ENCODE results near the gene KRTAP4-16.
"Not testable (repeated sequence)": the region's sequence is repeated elsewhere in the genome, so short reads cannot be mapped to it uniquely, and the experiment has no call there.

Gene KRTAP4-16

DNA sequence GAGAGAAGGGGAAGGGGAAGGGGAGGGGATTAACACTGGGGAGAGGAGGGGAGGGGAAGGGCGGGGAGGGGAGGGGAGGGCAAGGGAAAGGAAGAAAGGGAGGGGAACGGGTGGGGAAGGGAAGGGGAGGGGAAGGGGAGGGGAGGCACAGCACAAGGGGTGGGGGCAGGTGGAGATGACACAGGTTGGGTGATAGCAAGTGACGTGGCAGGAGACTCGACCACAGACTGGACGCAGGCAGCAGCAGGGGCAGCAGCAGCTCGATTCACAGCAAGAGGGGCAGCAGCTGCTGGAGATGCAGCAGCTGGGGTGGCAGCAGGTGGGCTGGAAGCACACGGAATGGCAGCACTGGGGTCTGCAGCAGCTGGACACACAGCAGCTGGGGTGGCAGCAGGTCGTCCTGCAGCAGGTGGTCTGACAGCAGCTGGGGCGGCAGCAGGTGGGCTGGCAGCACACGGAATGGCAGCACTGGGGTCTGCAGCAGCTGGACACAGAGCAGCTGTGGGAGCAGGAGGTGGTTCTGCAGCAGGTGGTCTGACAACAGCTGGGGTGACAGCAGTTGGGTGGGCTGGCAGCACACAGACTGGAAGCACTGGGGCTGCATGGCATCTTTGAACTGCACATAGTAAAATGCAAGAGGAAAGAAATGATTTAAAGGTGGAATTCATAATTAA, at the start of gene KRTAP4-16:
Gene KRTAP4-16 (minus strand): TSS at position 624 of the 674 bp plus-strand sequence. CDS start 0 bp downstream, at position 624.
- Histone ChIP-seq H3K4me3 (ENCODE audit: low read length) (no peak within 1 kb of the TSS), H3K9me3 (ENCODE audit: control insufficient read depth, low read depth, low read length) (no peaks in the 10 kb centered on the region), H3K4me1 (ENCODE audit: control insufficient read depth, low read depth, low read length) (peaks cover 8% of the 10 kb centered on the region), H3K27me3 (ENCODE audit: control insufficient read depth, insufficient read depth, low read length) (no peaks in the 10 kb centered on the region), H3K9ac (ENCODE audit: low read length) (no peak within 1 kb of the TSS), H3K27ac (ENCODE audit: low read length) (no peak within 1 kb of the TSS), H3K36me3 (ENCODE audit: control insufficient read depth, low read depth, low read length) (no peaks in the 10 kb centered on the region)

DNA sequence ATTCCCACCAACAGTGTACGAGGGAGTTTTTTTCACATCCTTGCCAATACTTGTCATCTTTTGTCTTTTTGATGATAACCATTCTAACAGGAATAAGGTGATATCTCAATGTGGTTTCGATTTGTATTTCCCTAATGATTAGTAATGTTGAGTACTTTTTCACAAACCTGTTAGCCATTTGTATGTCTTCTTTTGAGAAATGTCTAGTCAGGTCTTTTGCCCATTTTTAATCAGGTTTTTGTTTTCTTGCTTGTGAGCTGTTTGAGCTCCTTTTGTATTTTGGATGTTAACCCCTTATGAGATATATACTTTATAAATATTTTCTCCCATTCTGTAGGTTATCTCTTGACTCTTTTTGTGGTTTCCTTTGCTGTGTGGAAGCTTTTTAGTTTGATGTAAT, 49.5 kb upstream of the KRTAP4-16 start:
- Histone ChIP-seq H3K36me3 (ENCODE audit: control insufficient read depth, low read depth, low read length) (no peaks in the 10 kb centered on the region), H3K4me1 (ENCODE audit: control insufficient read depth, low read depth, low read length) (no peaks in the 10 kb centered on the region), H3K27ac (ENCODE audit: low read length) (no peak overlapping the region), H3K4me3 (ENCODE audit: low read length) (no peak overlapping the region), H3K9me3 (ENCODE audit: control insufficient read depth, low read depth, low read length) (no peaks in the 10 kb centered on the region), H3K27me3 (ENCODE audit: control insufficient read depth, insufficient read depth, low read length) (no peaks in the 10 kb centered on the region), H3K9ac (ENCODE audit: low read length) (no peak overlapping the region)

DNA sequence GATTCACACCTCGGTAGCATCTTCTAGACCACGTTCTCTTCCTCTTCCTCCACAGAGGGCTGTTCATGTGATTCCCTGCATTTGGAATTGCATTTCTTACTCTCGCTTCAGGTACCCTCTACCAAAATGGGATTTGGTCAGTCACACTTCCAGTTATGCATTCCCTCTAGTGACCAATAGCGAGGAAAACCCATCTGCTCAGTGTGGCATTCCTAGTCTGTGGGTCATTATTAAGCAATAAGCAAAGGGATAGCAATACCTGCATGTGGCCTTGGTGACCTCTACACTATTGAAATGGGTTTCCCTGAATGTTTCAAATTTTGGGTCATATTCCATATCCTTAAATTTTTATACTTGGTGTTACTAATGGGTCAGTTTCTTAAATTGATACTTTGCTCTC, 48.0 kb upstream of the KRTAP4-16 start:
- Histone ChIP-seq H3K4me1 (ENCODE audit: control insufficient read depth, low read depth, low read length) (no peaks in the 10 kb centered on the region), H3K4me3 (ENCODE audit: low read length) (no peak overlapping the region), H3K27me3 (ENCODE audit: control insufficient read depth, insufficient read depth, low read length) (no peaks in the 10 kb centered on the region), H3K36me3 (ENCODE audit: control insufficient read depth, low read depth, low read length) (no peaks in the 10 kb centered on the region), H3K27ac (ENCODE audit: low read length) (no peak overlapping the region), H3K9me3 (ENCODE audit: control insufficient read depth, low read depth, low read length) (no peaks in the 10 kb centered on the region), H3K9ac (ENCODE audit: low read length) (no peak overlapping the region)

DNA sequence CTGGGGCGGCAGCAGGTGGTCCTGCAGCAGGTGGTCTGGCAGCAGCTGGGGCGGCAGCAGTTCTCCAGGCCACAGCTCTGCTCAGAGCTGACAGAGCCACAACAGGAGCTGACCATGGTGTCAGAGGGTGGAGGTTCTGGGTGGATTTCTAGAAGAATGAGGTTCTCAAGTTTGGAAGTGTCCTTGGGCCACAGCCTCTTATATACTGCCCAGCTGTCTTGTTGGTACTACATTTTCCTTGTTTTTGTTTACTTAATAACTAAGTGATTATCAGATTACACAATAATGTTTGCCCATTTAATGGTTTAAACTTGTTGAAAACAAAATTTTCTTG, 47.6 kb upstream of the KRTAP4-16 start, which contains the start of gene KRTAP4-5:
Gene KRTAP4-5 (minus strand): TSS at position 174 of the 334 bp plus-strand sequence. CDS start 58 bp downstream, at position 116.
- Histone ChIP-seq H3K9ac (ENCODE audit: low read length) (no peak within 1 kb of the TSS), H3K4me3 (ENCODE audit: low read length) (no peak within 1 kb of the TSS), H3K36me3 (ENCODE audit: control insufficient read depth, low read depth, low read length) (no peaks in the 10 kb centered on the region), H3K27ac (ENCODE audit: low read length) (no peak within 1 kb of the TSS), H3K27me3 (ENCODE audit: control insufficient read depth, insufficient read depth, low read length) (no peaks in the 10 kb centered on the region), H3K9me3 (ENCODE audit: control insufficient read depth, low read depth, low read length) (no peaks in the 10 kb centered on the region), H3K4me1 (ENCODE audit: control insufficient read depth, low read depth, low read length) (no peaks in the 10 kb centered on the region)

DNA sequence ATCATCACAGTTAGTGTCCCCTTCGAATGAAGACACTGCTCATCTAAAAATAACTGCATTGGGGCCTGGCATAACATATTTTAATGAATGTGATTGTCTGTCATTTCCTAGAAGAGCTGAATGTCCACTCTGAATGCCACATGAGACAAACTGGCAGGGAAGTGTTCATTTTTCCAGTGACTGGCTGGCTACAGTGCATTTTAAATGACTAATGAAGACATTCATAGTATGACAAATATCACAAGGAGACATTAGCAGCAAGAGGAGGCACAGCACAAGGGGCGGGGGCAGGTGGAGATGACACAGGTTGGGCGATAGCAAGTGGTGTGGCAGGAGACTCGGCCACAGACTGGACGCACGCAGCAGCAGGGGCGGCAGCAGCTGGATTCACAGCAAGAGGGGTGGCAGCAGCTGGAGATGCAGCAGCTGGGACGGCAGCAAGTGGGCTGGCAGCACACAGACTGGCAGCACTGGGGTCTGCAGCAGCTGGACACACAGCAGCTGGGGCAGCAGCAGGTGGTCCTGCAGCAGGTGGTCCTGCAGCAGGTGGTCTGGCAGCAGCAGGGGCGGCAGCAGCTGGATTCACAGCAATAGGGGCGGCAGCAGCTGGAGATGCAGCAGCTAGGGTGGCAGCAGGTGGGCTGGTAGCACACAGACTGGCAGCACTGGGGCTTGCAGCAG, 47.1 kb upstream of the KRTAP4-16 start:
- not testable (repeated sequence) for H3K4me1 ChIP-seq (ENCODE audit: control insufficient read depth, low read depth, low read length); H3K4me3 ChIP-seq (ENCODE audit: low read length); H3K9me3 ChIP-seq (ENCODE audit: control insufficient read depth, low read depth, low read length); H3K36me3 ChIP-seq (ENCODE audit: control insufficient read depth, low read depth, low read length); H3K9ac ChIP-seq (ENCODE audit: low read length); H3K27ac ChIP-seq (ENCODE audit: low read length); H3K27me3 ChIP-seq (ENCODE audit: control insufficient read depth, insufficient read depth, low read length)

DNA sequence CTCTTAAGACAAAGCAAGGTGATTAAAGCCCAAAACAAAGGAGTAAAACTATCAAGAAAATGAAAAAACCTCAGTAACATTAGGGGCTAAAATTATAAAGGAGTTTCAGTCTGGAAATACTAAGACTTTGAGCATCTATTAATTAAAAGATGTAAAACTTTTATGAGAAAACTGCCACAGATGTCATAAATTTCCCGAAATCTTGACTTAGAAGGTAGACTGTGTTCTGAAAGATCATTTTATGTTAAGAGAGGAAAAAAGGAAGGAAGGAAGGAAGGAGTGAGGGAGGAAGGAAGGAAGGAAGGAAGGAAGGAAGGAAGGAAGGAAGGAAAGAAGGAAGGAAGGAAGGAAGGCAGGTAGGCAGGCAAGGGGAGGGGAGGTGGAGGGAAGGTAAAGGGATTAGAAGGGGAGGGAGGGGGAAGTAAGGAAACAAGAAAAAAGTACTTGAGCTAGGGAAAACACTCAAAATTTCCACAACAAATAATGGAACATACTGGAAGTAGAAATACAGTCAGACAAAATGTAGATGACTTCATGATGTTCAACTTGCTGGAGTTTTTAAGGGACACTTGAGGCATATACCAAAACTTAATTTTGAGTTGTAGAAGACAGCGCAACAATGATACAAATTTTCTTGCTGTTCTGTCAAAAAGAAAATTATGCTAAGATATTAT, 45.7 kb upstream of the KRTAP4-16 start:
- no peak overlapping the region for H3K27ac ChIP-seq (ENCODE audit: low read length)
- no peaks in the 10 kb centered on the region for H3K4me1 ChIP-seq (ENCODE audit: control insufficient read depth, low read depth, low read length)
- no peak overlapping the region for H3K4me3 ChIP-seq (ENCODE audit: low read length)
- H3K9ac ChIP-seq (ENCODE audit: low read length), result no peak overlapping the region
- no peaks in the 10 kb centered on the region for H3K9me3 ChIP-seq (ENCODE audit: control insufficient read depth, low read depth, low read length)
- no peaks in the 10 kb centered on the region for H3K36me3 ChIP-seq (ENCODE audit: control insufficient read depth, low read depth, low read length)
- H3K27me3 ChIP-seq (ENCODE audit: control insufficient read depth, insufficient read depth, low read length), result no peaks in the 10 kb centered on the region

DNA sequence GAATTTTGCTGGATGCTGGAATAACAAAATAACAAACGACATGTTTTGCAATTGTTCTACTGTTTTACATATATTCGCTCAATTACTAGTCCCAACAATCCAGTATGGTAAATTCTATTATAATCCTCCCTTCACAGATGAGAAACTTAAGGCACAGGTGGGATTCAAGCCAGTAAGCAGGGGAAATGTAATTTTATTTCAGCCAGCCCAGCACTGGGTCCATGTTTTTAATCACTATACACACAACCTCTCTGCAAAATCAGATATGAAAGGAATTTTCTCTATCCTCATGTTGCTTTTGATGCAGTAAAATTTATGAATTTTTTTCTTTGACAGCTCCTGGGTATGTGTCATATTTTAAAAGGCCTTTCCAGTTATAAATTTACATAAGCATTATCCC, 43.3 kb upstream of the KRTAP4-16 start:
- Histone ChIP-seq H3K9me3 (ENCODE audit: control insufficient read depth, low read depth, low read length) (peaks cover 7% of the 10 kb centered on the region), H3K4me3 (ENCODE audit: low read length) (no peak overlapping the region), H3K4me1 (ENCODE audit: control insufficient read depth, low read depth, low read length) (no peaks in the 10 kb centered on the region), H3K27me3 (ENCODE audit: control insufficient read depth, insufficient read depth, low read length) (no peaks in the 10 kb centered on the region), H3K9ac (ENCODE audit: low read length) (no peak overlapping the region), H3K36me3 (ENCODE audit: control insufficient read depth, low read depth, low read length) (no peaks in the 10 kb centered on the region), H3K27ac (ENCODE audit: low read length) (no peak overlapping the region)

DNA sequence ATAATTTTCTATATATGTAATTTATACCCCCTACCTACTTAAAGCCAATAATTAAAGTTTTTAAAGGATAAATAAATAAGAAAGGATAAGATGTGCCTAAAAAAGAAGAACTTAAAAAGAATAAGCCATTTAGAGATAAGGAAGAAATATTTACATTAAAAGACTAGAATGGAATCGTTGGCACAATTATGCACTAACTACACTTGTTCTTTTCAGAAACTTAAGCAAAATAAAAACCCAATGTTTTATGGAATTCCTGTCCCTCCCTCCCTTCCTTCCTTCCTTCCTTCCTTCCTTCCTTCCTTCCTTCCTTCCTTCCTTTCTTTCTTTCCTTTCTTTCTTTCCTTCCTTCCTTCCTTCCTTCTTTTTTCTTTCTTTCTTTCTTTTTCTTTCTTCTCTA, 42.8 kb upstream of the KRTAP4-16 start:
- no peak overlapping the region for H3K4me3 ChIP-seq (ENCODE audit: low read length)
- H3K9ac ChIP-seq (ENCODE audit: low read length), result no peak overlapping the region
- H3K4me1 ChIP-seq (ENCODE audit: control insufficient read depth, low read depth, low read length), result no peaks in the 10 kb centered on the region
- H3K27ac ChIP-seq (ENCODE audit: low read length), result no peak overlapping the region
- H3K36me3 ChIP-seq (ENCODE audit: control insufficient read depth, low read depth, low read length), result no peaks in the 10 kb centered on the region
- H3K27me3 ChIP-seq (ENCODE audit: control insufficient read depth, insufficient read depth, low read length), result no peaks in the 10 kb centered on the region
- H3K9me3 ChIP-seq (ENCODE audit: control insufficient read depth, low read depth, low read length), result peaks cover 7% of the 10 kb centered on the region

DNA sequence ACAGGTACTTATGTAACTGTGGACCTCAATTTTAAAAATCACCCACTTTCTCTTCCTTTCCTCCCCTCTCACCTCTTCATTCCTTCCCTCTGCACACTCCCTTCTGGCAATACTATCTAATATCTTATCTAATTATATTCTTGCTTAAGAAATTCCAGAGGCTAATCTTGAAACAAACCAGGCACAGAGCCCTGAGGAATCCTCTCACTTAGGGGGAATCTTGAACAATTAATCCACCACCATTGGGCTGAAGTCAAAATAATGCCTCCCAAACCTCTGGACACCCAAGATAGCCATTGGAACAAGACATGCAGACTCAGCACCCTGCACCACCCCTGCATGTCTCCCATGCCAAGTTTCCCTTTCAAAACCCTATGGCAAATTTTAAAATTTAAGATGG, 39.4 kb upstream of the KRTAP4-16 start:
- Histone ChIP-seq H3K27me3 (ENCODE audit: control insufficient read depth, insufficient read depth, low read length) (no peaks in the 10 kb centered on the region), H3K9ac (ENCODE audit: low read length) (no peak overlapping the region), H3K27ac (ENCODE audit: low read length) (no peak overlapping the region), H3K9me3 (ENCODE audit: control insufficient read depth, low read depth, low read length) (peaks cover 7% of the 10 kb centered on the region), H3K4me1 (ENCODE audit: control insufficient read depth, low read depth, low read length) (no peaks in the 10 kb centered on the region), H3K36me3 (ENCODE audit: control insufficient read depth, low read depth, low read length) (no peaks in the 10 kb centered on the region), H3K4me3 (ENCODE audit: low read length) (no peak overlapping the region)

DNA sequence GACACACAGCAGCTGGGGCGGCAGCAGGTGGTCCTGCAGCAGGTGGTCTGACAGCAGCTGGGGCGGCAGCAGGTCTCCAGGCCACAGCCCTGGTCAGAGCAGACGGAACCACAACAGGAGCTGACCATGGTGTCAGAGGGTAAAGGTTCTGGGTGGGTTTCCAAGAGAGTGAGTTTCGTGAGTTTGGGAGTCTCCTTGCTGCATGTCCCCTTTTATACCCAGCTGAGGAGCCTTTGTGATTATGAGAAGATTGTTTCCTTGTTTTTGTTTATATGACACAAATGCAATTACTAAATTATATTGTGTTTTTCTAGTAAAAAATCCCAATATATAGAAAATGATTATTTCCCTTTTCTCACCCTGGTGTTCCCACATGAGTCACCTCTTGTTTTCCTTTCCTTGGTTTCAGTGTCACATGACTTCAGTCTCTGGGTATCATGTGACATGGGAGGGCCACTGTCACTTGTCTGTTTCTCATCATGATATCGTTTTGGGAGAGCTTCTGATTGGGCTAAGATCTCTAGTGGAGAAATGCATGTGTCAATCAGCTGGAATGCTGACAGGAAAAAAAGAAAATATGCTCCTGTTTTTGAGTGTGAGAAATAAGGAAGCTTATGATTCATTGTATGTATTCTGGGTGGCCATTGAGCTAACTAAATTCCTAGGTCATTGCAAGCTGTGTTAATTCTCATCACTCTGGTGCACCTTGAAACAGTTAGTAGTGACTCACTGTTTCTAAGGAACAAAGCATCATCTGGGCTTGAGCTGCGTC, 38.5 kb upstream of the KRTAP4-16 start, which contains the start of gene KRTAP4-6:
Gene KRTAP4-6 (minus strand): TSS at position 185 of the 772 bp plus-strand sequence. CDS start 57 bp downstream, at position 128.
- H3K4me3 ChIP-seq (ENCODE audit: low read length), result no peak within 1 kb of the TSS
- peaks cover 7% of the 10 kb centered on the region for H3K9me3 ChIP-seq (ENCODE audit: control insufficient read depth, low read depth, low read length)
- no peak within 1 kb of the TSS for H3K27ac ChIP-seq (ENCODE audit: low read length)
- no peak within 1 kb of the TSS for H3K9ac ChIP-seq (ENCODE audit: low read length)
- no peaks in the 10 kb centered on the region for H3K36me3 ChIP-seq (ENCODE audit: control insufficient read depth, low read depth, low read length)
- no peaks in the 10 kb centered on the region for H3K27me3 ChIP-seq (ENCODE audit: control insufficient read depth, insufficient read depth, low read length)
- no peaks in the 10 kb centered on the region for H3K4me1 ChIP-seq (ENCODE audit: control insufficient read depth, low read depth, low read length)

DNA sequence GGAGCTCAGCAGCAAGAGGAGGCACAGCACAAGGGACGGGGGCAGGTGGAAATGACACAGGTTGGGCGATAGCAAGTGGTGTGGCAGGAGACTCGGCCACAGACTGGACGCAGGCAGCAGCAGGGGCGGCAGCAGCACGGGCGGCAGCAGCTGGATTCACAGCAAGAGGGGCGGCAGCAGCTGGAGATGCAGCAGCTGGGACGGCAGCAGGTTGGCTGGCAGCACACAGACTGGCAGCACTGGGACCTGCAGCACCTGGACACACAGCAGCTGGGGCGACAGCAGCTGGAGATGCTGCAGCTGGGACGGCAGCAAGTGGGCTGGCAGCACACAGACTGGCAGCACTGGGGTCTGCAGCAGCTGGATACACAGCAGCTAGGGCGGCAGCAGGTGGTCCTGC, 37.9 kb upstream of the KRTAP4-16 start:
- H3K4me1 ChIP-seq (ENCODE audit: control insufficient read depth, low read depth, low read length); H3K27me3 ChIP-seq (ENCODE audit: control insufficient read depth, insufficient read depth, low read length); H3K36me3 ChIP-seq (ENCODE audit: control insufficient read depth, low read depth, low read length); H3K9me3 ChIP-seq (ENCODE audit: control insufficient read depth, low read depth, low read length); H3K9ac ChIP-seq (ENCODE audit: low read length); H3K27ac ChIP-seq (ENCODE audit: low read length); H3K4me3 ChIP-seq (ENCODE audit: low read length): not testable (repeated sequence)

Measured in iPS-18a (cell line).